A549 treated with dexamethasone at 1 μM for 4 hours (cell line): ENCODE data around the gene PSG2. TPM values are rescaled to one million over a fixed set of nuclear protein-coding genes. Genes with fewer than 3 reads are reported as not detected.

Source experiments
- total RNA-seq: library from RNA; stranded (reverse); fragments of 200-300 nt; extraction: Qiagen RNA extraction; gene quantifications from 5 replicates; pipeline ENCODE4 v1.2.3, GENCODE V29; 2022

The PSG2 gene
- not detected in 5 replicates for total RNA-seq

GRCh38 chr19:43082601-43083000 lies at the start of gene PSG2:
Gene PSG2 (minus strand): TSS chr19:43082701. CDS start chr19:43082569, 132 bp downstream.

GRCh38 chr19:43026369-43026768 lies 56.1 kb downstream of the PSG2 start, which contains the start of gene PSG11:
Gene PSG11 (minus strand): TSS chr19:43026469. CDS start chr19:43026372, 97 bp downstream.

Other genes starting within 250 kb of the PSG2 start
- 0.08 to 0.45 TPM (median 0.23 TPM) in 5 replicates for gene PSG1, start 203.0 kb downstream of the PSG2 start, total RNA-seq
- not detected in 5 replicates for gene PSG6, start 164.8 kb downstream of the PSG2 start, total RNA-seq
- gene PSG7, start 145.5 kb downstream of the PSG2 start, total RNA-seq: 0.04 to 0.11 TPM (median 0.06 TPM) in 5 replicates
- not detected in 5 replicates for gene PSG11, start 56.2 kb downstream of the PSG2 start, total RNA-seq
- gene PSG5, start 103.8 kb upstream of the PSG2 start, total RNA-seq: 0.58 to 0.77 TPM (median 0.69 TPM) in 5 replicates
- gene PSG4, start 122.9 kb upstream of the PSG2 start, total RNA-seq: 0.53 to 0.99 TPM (median 0.71 TPM) in 5 replicates
- gene PSG9, start 186.8 kb upstream of the PSG2 start, total RNA-seq: 0.05 to 0.17 TPM (median 0.09 TPM) in 5 replicates